Endodermal cell (in vitro differentiated cells): Measurements from ENCODE around the gene PSMG3. TPM values are rescaled to one million over a fixed set of nuclear protein-coding genes. Genes with fewer than 3 reads are reported as not detected.

ENCODE experiments used
- DNase-seq: peaks from one replicate; pipeline ENCODE4 v3.0.0-alpha.2; 2017
- H3K27ac ChIP-seq: 2 replicates; pipeline ENCODE4 v1.5.1; 2013; ENCODE audit warnings: mild to moderate bottlenecking, low read depth, low read length, moderate library complexity
- H3K27me3 ChIP-seq: 2 replicates; pipeline ENCODE4 v1.6.1; 2013; ENCODE audit warnings: mild to moderate bottlenecking, low read length, moderate library complexity; ENCODE audit not compliant: insufficient read depth, control insufficient read depth, poor library complexity, severe bottlenecking
- H3K36me3 ChIP-seq: 2 replicates; pipeline ENCODE4 v1.7.0; 2013; ENCODE audit warnings: mild to moderate bottlenecking, low read length, moderate library complexity; ENCODE audit not compliant: control insufficient read depth, insufficient read depth
- H3K4me1 ChIP-seq: one replicate; pipeline ENCODE4 v1.7.0; 2013; ENCODE audit warnings: low read length; ENCODE audit not compliant: control insufficient read depth, insufficient read depth
- H3K4me3 ChIP-seq: 2 replicates; pipeline ENCODE4 v1.5.1; 2013; ENCODE audit warnings: mild to moderate bottlenecking, low read length, moderate library complexity
- H3K9ac ChIP-seq: 2 replicates; pipeline ENCODE4 v1.6.1; 2013; ENCODE audit warnings: mild to moderate bottlenecking, low read length, moderate library complexity; ENCODE audit not compliant: poor library complexity, severe bottlenecking; ENCODE audit errors: extremely low read depth
- H3K9me3 ChIP-seq: 2 replicates; pipeline ENCODE4 v1.6.1; 2013; ENCODE audit warnings: mild to moderate bottlenecking, low read length, moderate library complexity; ENCODE audit not compliant: control insufficient read depth
- H3K27ac Mint-ChIP-seq: 2 replicates; pipeline ENCODE4 v1.8.0; 2020; ENCODE audit warnings: mixed read lengths
- H3K27me3 Mint-ChIP-seq: 2 replicates; pipeline ENCODE4 v1.8.0; 2021; ENCODE audit warnings: mild to moderate bottlenecking, mixed read lengths; ENCODE audit not compliant: insufficient read depth
- H3K36me3 Mint-ChIP-seq: 2 replicates; pipeline ENCODE4 v1.8.0; 2020; ENCODE audit warnings: low read depth, mixed read lengths
- H3K4me1 Mint-ChIP-seq: 2 replicates; pipeline ENCODE4 v1.8.0; 2020; ENCODE audit warnings: mixed read lengths
- H3K4me3 Mint-ChIP-seq: 2 replicates; pipeline ENCODE4 v1.8.0; 2020; ENCODE audit warnings: mild to moderate bottlenecking, moderate library complexity, mixed read lengths
- H3K9me3 Mint-ChIP-seq: 2 replicates; pipeline ENCODE4 v1.8.0; 2020; ENCODE audit warnings: mild to moderate bottlenecking, mixed read lengths
- CTCF ChIP-seq: fragments of 200-600 bp; sonication (generic); conservative IDR thresholded peaks from 2 replicates; pipeline ENCODE4 v1.5.0; 2021; ENCODE audit warnings: antibody characterized with exemption, mild to moderate bottlenecking
- WGBS, 2 experiments: methylation state at CpG; one replicate each; pipeline versions ENCODE4 v1.1.5 to v1.1.7; 2013; ENCODE audit warnings: missing lambda C conversion rate in 2 of 2, mixed read lengths in 1 of 2; ENCODE audit not compliant: insufficient coverage in 1 of 2, insufficient read length in 1 of 2; 5-methylcytosine and 5-hydroxymethylcytosine counted together
- total RNA-seq, 2 donors: library from RNA; stranded (reverse); fragmentation: NEBNext Ultra II Directional in 1 of 2; extraction: Animal tissue kit (Norgen Biotek cat#: 25700) in 1 of 2; gene quantifications; 2 replicates in 1 of 2; 3 replicates in 1 of 2; pipeline ENCODE4 v1.2.1, GENCODE V29; 2021

The PSMG3 gene
- total RNA-seq, 2 donors from 2014 or later = 30.1 to 44.3 TPM

GRCh38 chr7:1597791-1598190 is 28.0 kb upstream of the PSMG3 start:
- H3K27me3 ChIP-seq = no peaks in the 10 kb centered on the region
- 92 to 95% methylated on average over 5 to 11 of the region's 11 CpGs for WGBS, 2 experiments
- peaks cover 2% of the 10 kb centered on the region for H3K27me3 Mint-ChIP-seq
- H3K4me3 Mint-ChIP-seq = no peak overlapping the region
- no peaks in the 10 kb centered on the region for H3K4me1 ChIP-seq
- no peaks in the 10 kb centered on the region for H3K4me1 Mint-ChIP-seq
- H3K9me3 Mint-ChIP-seq = peaks cover 4% of the 10 kb centered on the region
- no peak overlapping the region for H3K27ac Mint-ChIP-seq
- no peak overlapping the region for H3K9ac ChIP-seq
- H3K36me3 ChIP-seq = no peaks in the 10 kb centered on the region
- TF ChIP-seq CTCF = no peak
- no peak overlapping the region for H3K27ac ChIP-seq
- no peak overlapping the region for H3K4me3 ChIP-seq
- no peaks in the 10 kb centered on the region for H3K36me3 Mint-ChIP-seq
- no peaks in the 10 kb centered on the region for H3K9me3 ChIP-seq
- DNase-seq = no peak

GRCh38 chr7:1597066-1597760 is 27.4 kb upstream of the PSMG3 start:
- Histone ChIP-seq H3K36me3 (no peaks in the 10 kb centered on the region), H3K9me3 (no peaks in the 10 kb centered on the region), H3K9ac (no peak overlapping the region), H3K4me1 (no peaks in the 10 kb centered on the region), H3K27ac (no peak overlapping the region), H3K4me3 (no peak overlapping the region), H3K27me3 (no peaks in the 10 kb centered on the region)
- peaks cover 4% of the 10 kb centered on the region for H3K9me3 Mint-ChIP-seq
- no peak for TF ChIP-seq CTCF
- no peak overlapping the region for H3K27ac Mint-ChIP-seq
- peaks cover 2% of the 10 kb centered on the region for H3K27me3 Mint-ChIP-seq
- 81 to 88% methylated on average over 8 to 16 of the region's 16 CpGs for WGBS, 2 experiments
- peak; percentile 22 for DNase-seq
- no peaks in the 10 kb centered on the region for H3K36me3 Mint-ChIP-seq
- no peaks in the 10 kb centered on the region for H3K4me1 Mint-ChIP-seq
- H3K4me3 Mint-ChIP-seq = no peak overlapping the region

- peak; percentile 32 for DNase-seq
- Histone ChIP-seq H3K9me3 (no peaks in the 10 kb centered on the region), H3K27me3 (no peaks in the 10 kb centered on the region), H3K36me3 (no peaks in the 10 kb centered on the region), H3K27ac (no peak overlapping the region), H3K4me3 (no peak overlapping the region), H3K9ac (no peak overlapping the region), H3K4me1 (no peaks in the 10 kb centered on the region)
- no peak overlapping the region for H3K4me3 Mint-ChIP-seq
- no peak for TF ChIP-seq CTCF
- no peak overlapping the region for H3K27ac Mint-ChIP-seq
- H3K36me3 Mint-ChIP-seq = no peaks in the 10 kb centered on the region
- H3K9me3 Mint-ChIP-seq = peaks cover 4% of the 10 kb centered on the region
- peaks cover 2% of the 10 kb centered on the region for H3K27me3 Mint-ChIP-seq
- WGBS, 2 experiments = 91 to 95% methylated on average over 22 to 39 of the region's 39 CpGs
- H3K4me1 Mint-ChIP-seq = no peaks in the 10 kb centered on the region
Observed at GRCh38 chr7:1596181-1597043, 26.6 kb upstream of the PSMG3 start.
